HG02970 (cell line): ENCODE measurements around the gene ARL15.
"Not testable (repeated sequence)": the region's sequence is repeated elsewhere in the genome, so short reads cannot be mapped to it uniquely, and the experiment has no call there.

Experiments
- ATAC-seq: cut with Tn5 transposase; IDR thresholded peaks from one replicate; pipeline ENCODE4 v1.9.1; 2021; ENCODE audit warnings: mild to moderate bottlenecking, moderate library complexity, moderate number of reproducible peaks; ENCODE audit not compliant: unreplicated experiment, low FRiP score

The ARL15 gene

GRCh38 chr5:54001976-54002775, 308.2 kb downstream of the ARL15 start:
- ATAC-seq, result no peak

GRCh38 chr5:54000011-54000410, 310.4 kb downstream of the ARL15 start:
- no peak for ATAC-seq

GRCh38 chr5:53997736-53998627, 312.4 kb downstream of the ARL15 start:
- ATAC-seq, result no peak

- no peak for ATAC-seq
Measured at GRCh38 chr5:53996008-53996407, 314.4 kb downstream of the ARL15 start.

- ATAC-seq, result no peak
Measured at GRCh38 chr5:53994148-53994547, 316.2 kb downstream of the ARL15 start.

GRCh38 chr5:53991942-53992341, 318.4 kb downstream of the ARL15 start:
- no peak for ATAC-seq

GRCh38 chr5:53987101-53987500, 323.3 kb downstream of the ARL15 start:
- no peak for ATAC-seq

GRCh38 chr5:53985796-53986195, 324.6 kb downstream of the ARL15 start:
- ATAC-seq, result no peak

GRCh38 chr5:53984971-53985370, 325.4 kb downstream of the ARL15 start:
- ATAC-seq, result no peak

GRCh38 chr5:53983568-53984460, 326.6 kb downstream of the ARL15 start:
- ATAC-seq, result no peak

- ATAC-seq, result not testable (repeated sequence)
Measured at GRCh38 chr5:53982319-53982718, 328.1 kb downstream of the ARL15 start.

GRCh38 chr5:53980061-53980460, 330.3 kb downstream of the ARL15 start:
- ATAC-seq, result no peak

- no peak for ATAC-seq
Measured at GRCh38 chr5:53974021-53974420, 336.4 kb downstream of the ARL15 start.

GRCh38 chr5:53972314-53972713, 338.1 kb downstream of the ARL15 start:
- ATAC-seq, result no peak

- no peak for ATAC-seq
Measured at GRCh38 chr5:53971551-53971950, 338.8 kb downstream of the ARL15 start.

- no peak for ATAC-seq
Measured at GRCh38 chr5:53971131-53971530, 339.2 kb downstream of the ARL15 start.

GRCh38 chr5:53970475-53970874, 339.9 kb downstream of the ARL15 start:
- no peak for ATAC-seq

- no peak for ATAC-seq
Measured at GRCh38 chr5:53969176-53969730, 341.1 kb downstream of the ARL15 start.

GRCh38 chr5:53965459-53965858, 344.9 kb downstream of the ARL15 start:
- ATAC-seq, result no peak

GRCh38 chr5:53963958-53964357, 346.4 kb downstream of the ARL15 start:
- ATAC-seq, result no peak
